Measurements from ENCODE around the gene PLAAT4. TPM values are rescaled to one million over a fixed set of nuclear protein-coding genes. Genes with fewer than 3 reads are reported as not detected.

PLAAT4 gene
- total and polyA plus RNA-seq, 2 of the 8 experiments (the other 6 are each of a cell fraction or from before 2014, with no cell fraction given): 2.8 to 4.1 TPM

DNA sequence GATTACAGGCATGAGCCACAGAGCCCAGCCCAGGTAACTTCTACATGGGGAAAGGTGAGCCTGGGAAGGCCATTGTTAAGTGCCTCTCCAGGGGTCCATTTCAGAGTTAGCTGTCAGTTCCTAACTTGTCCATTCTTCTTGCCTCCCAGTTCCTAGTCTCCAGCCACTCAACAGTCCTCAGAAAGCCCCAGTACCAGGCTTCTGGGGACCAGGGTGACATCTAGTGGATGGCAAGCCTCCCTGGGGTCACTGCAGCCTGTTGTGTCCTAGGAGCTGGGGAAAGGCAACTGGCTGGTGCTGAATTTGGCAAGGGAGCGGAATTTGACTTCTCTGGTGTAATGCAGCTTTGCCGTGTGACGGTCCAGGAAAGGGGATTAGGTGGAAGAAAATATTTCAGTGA, 28.6 kb upstream of the PLAAT4 start (continued):
- TF ChIP-seq CTCF (IDR thresholded peaks at IDR 0.05; ENCODE audit: control extremely low read depth in 1 of 3, insufficient read depth in 1 of 3, low read depth in 1 of 3, low read length in 3 of 3): peak; percentile 62 to 71 (median 71)
- TF ChIP-seq MAX (IDR thresholded peaks at IDR 0.05): no peak
- TF ChIP-seq YY1 (IDR thresholded peaks at IDR 0.05; ENCODE audit: low read depth, low read length): 0 out of 2 replicates have a peak, but pooled peaks have one; percentile 18
- no peak for TF ChIP-seq RNF2 (IDR thresholded peaks at IDR 0.05; ENCODE audit: borderline replicate concordance, low read depth, low read length, missing control alignments, poor library complexity, severe bottlenecking)
- TF ChIP-seq ZNF274 (IDR thresholded peaks at IDR 0.05; ENCODE audit: borderline replicate concordance, extremely low read depth, low read length): no peak
- no peak for TF ChIP-seq SRF (IDR thresholded peaks at IDR 0.05; ENCODE audit: low read depth, low read length)
- TF ChIP-seq EP300 (IDR thresholded peaks at IDR 0.05; ENCODE audit: borderline replicate concordance in 1 of 2, low read depth in 2 of 2, low read length in 2 of 2): no peak
- TF ChIP-seq NANOG (IDR thresholded peaks at IDR 0.05; ENCODE audit: insufficient read depth, low read depth, low read length, poor library complexity, severe bottlenecking): no peak
- no peak for TF ChIP-seq BACH1 (IDR thresholded peaks at IDR 0.05; ENCODE audit: low read length)
- TF ChIP-seq JUND (IDR thresholded peaks at IDR 0.05; ENCODE audit: low read length): no peak
- peak; percentile 71 to 82 for TF ChIP-seq RAD21 (IDR thresholded peaks at IDR 0.05 in 1 of 2, conservative IDR thresholded peaks at IDR 0.05 in 1 of 2; ENCODE audit: low read depth in 2 of 2, low read length in 2 of 2)
- TF ChIP-seq EGR1 (IDR thresholded peaks at IDR 0.05; ENCODE audit: borderline replicate concordance, low read depth, low read length): no peak

All from H1 (cell line).